H1 (cell line): ENCODE measurements around the gene TM2D1. TPM values are rescaled to one million over a fixed set of nuclear protein-coding genes. Genes with fewer than 3 reads are reported as not detected.

Source experiments
- CTCF ChIA-PET: fragments of 300-600 bp; sonication (Branson Sonifier 250); formaldehyde crosslinking; loops from one replicate; lab custom pipeline; 2021; ENCODE audit not compliant: partially characterized antibody; lab: Charles Lee
- POLR2A ChIA-PET: fragments of 300-600 bp; sonication (Branson Sonifier 250); formaldehyde crosslinking; loops from one replicate; lab custom pipeline; 2021; ENCODE audit warnings: inconsistent platforms; ENCODE audit not compliant: partially characterized antibody; lab: Charles Lee
- DNase-seq, 2 experiments: peaks; one replicate each; pipeline versions ENCODE4 v3.0.0 to v3.0.0-alpha.2; 2010 to 2022; ENCODE audit warnings: low spot score in 2 of 2, low read depth in 1 of 2, mixed read lengths in 1 of 2
- FAIRE-seq: peaks from 2 replicates; lab custom pipeline; 2011; peaks lifted over from hg19 to GRCh38; lab: Jason Lieb, UNC
- H2AFZ ChIP-seq: 2 replicates; pipeline ENCODE4 v1.8.1; 2012; ENCODE audit warnings: low read length, inconsistent platforms
- H2AK5ac ChIP-seq: 2 replicates; pipeline ENCODE4 v1.6.1; 2013; ENCODE audit warnings: low read depth, low read length
- H2BK120ac ChIP-seq: replicated peaks from 2 replicates; pipeline ENCODE3; 2013; ENCODE audit warnings: low read depth, low read length, inconsistent platforms
- H2BK12ac ChIP-seq: 2 replicates; pipeline ENCODE4 v1.6.1; 2013; ENCODE audit warnings: low read depth, low read length
- H2BK15ac ChIP-seq: 2 replicates; pipeline ENCODE4 v1.6.1; 2013; ENCODE audit warnings: low read length
- H2BK20ac ChIP-seq: 2 replicates; pipeline ENCODE4 v1.6.1; 2013; ENCODE audit warnings: low read length
- H2BK5ac ChIP-seq: 2 replicates; pipeline ENCODE4 v1.6.1; 2013; ENCODE audit warnings: low read depth, low read length
- H3K14ac ChIP-seq: 2 replicates; pipeline ENCODE4 v1.6.1; 2013; ENCODE audit warnings: inconsistent platforms; ENCODE audit not compliant: insufficient read length
- H3K18ac ChIP-seq: 2 replicates; pipeline ENCODE4 v1.6.1; 2013; ENCODE audit warnings: low read length; ENCODE audit errors: extremely low read depth
- H3K23ac ChIP-seq: 2 replicates; pipeline ENCODE4 v1.6.1; 2013; ENCODE audit warnings: inconsistent platforms; ENCODE audit not compliant: insufficient read length
- H3K23me2 ChIP-seq: 2 replicates; pipeline ENCODE4 v1.6.1; 2013; ENCODE audit warnings: low read depth, low read length
- H3K27ac ChIP-seq: 2 replicates; pipeline ENCODE4 v1.6.1; 2011; ENCODE audit warnings: low read depth, low read length, inconsistent platforms
- H3K27me3 ChIP-seq, 4 experiments: replicated peaks in 1 of 4; 1 replicate in 1 of 4; 2 replicates in 3 of 4; pipeline versions ENCODE4 v1.6.1 to v1.8.1; 2011 to 2013; ENCODE audit warnings: low read length in 3 of 4, mild to moderate bottlenecking in 3 of 4, inconsistent platforms in 2 of 4, mixed read lengths in 2 of 4, moderate library complexity in 1 of 4; ENCODE audit not compliant: control insufficient read depth in 3 of 4, insufficient read depth in 3 of 4; ENCODE audit errors: extremely low read depth in 1 of 4
- H3K36me3 ChIP-seq, 4 experiments: 2 replicates each; pipeline versions ENCODE4 v1.6.1 to v1.8.1; 2011 to 2013; ENCODE audit warnings: mild to moderate bottlenecking in 4 of 4, low read length in 3 of 4, moderate library complexity in 2 of 4, control low read depth in 1 of 4, inconsistent platforms in 1 of 4; ENCODE audit not compliant: insufficient read depth in 4 of 4, control insufficient read depth in 2 of 4
- H3K4ac ChIP-seq: replicated peaks from 2 replicates; pipeline ENCODE3; 2013; ENCODE audit warnings: low read length, low read depth, mixed read lengths, inconsistent platforms; ENCODE audit not compliant: insufficient read length
- H3K4me1 ChIP-seq, 4 experiments: replicated peaks in 1 of 4; 1 replicate in 1 of 4; 2 replicates in 3 of 4; pipeline versions ENCODE4 v1.6.1 to v1.8.1; 2011 to 2013; ENCODE audit warnings: low read length in 3 of 4, inconsistent platforms in 2 of 4, mixed read lengths in 1 of 4; ENCODE audit not compliant: insufficient read depth in 4 of 4, control insufficient read depth in 3 of 4
- H3K4me2 ChIP-seq, 2 experiments: 2 replicates each; pipeline versions ENCODE4 v1.6.1 to v1.8.1; 2011 to 2013; ENCODE audit warnings: low read depth in 2 of 2, low read length in 2 of 2, control low read depth in 1 of 2, inconsistent platforms in 1 of 2, mild to moderate bottlenecking in 1 of 2; ENCODE audit not compliant: insufficient read depth in 1 of 2
- H3K4me3 ChIP-seq, 4 experiments: fragments of 200-600, 300-600 bp in 1 of 4; sonication (generic), shearing (Covaris generic), sonication (Bioruptor Twin) in 1 of 4; 2 replicates each; pipeline versions ENCODE4 v1.5.1 to v1.8.1; 2011 to 2016; ENCODE audit warnings: low read length in 4 of 4, low read depth in 3 of 4, control low read depth in 2 of 4, inconsistent platforms in 2 of 4, mild to moderate bottlenecking in 2 of 4, mixed read lengths in 1 of 4, moderate library complexity in 1 of 4; ENCODE audit not compliant: insufficient read depth in 2 of 4; ENCODE audit errors: extremely low read depth in 1 of 4
- H3K56ac ChIP-seq: replicated peaks from 2 replicates; pipeline ENCODE3; 2013; ENCODE audit warnings: low read depth, mild to moderate bottlenecking, mixed read lengths, low read length, inconsistent platforms; ENCODE audit not compliant: insufficient read length
- H3K79me1 ChIP-seq: 2 replicates; pipeline ENCODE4 v1.6.1; 2013; ENCODE audit warnings: low read depth, low read length, control low read depth
- H3K79me2 ChIP-seq, 2 experiments: 2 replicates each; pipeline versions ENCODE4 v1.6.1 to v1.8.1; 2012 to 2013; ENCODE audit warnings: low read length in 2 of 2, mild to moderate bottlenecking in 2 of 2, inconsistent platforms in 1 of 2; ENCODE audit not compliant: insufficient read depth in 2 of 2, control insufficient read depth in 1 of 2
- H3K9ac ChIP-seq, 4 experiments: replicated peaks in 1 of 4; 1 replicate in 1 of 4; 2 replicates in 3 of 4; pipeline versions ENCODE4 v1.6.1 to v1.8.1; 2011 to 2013; ENCODE audit warnings: low read depth in 3 of 4, low read length in 3 of 4, control low read depth in 2 of 4, mild to moderate bottlenecking in 2 of 4, moderate library complexity in 2 of 4, inconsistent platforms in 1 of 4; ENCODE audit errors: extremely low read depth in 1 of 4
- H3K9me3 ChIP-seq, 2 experiments: 2 replicates each; pipeline versions ENCODE4 v1.6.1 to v1.8.1; 2012 to 2013; ENCODE audit warnings: mild to moderate bottlenecking in 2 of 2, moderate library complexity in 2 of 2, control low read depth in 1 of 2, inconsistent platforms in 1 of 2, low read depth in 1 of 2, low read length in 1 of 2, mixed read lengths in 1 of 2; ENCODE audit not compliant: insufficient read depth in 2 of 2
- H4K20me1 ChIP-seq, 2 experiments: replicated peaks in 1 of 2; 2 replicates each; pipeline versions ENCODE3 to v1.8.1; 2011 to 2013; ENCODE audit warnings: inconsistent platforms in 2 of 2, low read length in 2 of 2, mild to moderate bottlenecking in 1 of 2; ENCODE audit not compliant: insufficient read depth in 2 of 2, control insufficient read depth in 1 of 2
- H4K5ac ChIP-seq: 2 replicates; pipeline ENCODE4 v1.6.1; 2013; ENCODE audit warnings: low read length, low read depth, mixed read lengths, inconsistent platforms; ENCODE audit not compliant: insufficient read length
- H4K8ac ChIP-seq: 2 replicates; pipeline ENCODE4 v1.8.0; 2013; ENCODE audit warnings: mild to moderate bottlenecking, moderate library complexity, low read length, inconsistent platforms; ENCODE audit not compliant: insufficient read depth; ENCODE audit errors: extremely low read depth
- H4K91ac ChIP-seq: replicated peaks from 2 replicates; pipeline ENCODE3; 2013; ENCODE audit warnings: low read length, mixed read lengths, inconsistent platforms; ENCODE audit not compliant: insufficient read length
- ASH2L ChIP-seq: fragments of 200-600, 300-600 bp; sonication (generic); IDR thresholded peaks from one replicate; pipeline ENCODE4 v1.7.1; 2017; ENCODE audit warnings: low read length
- CHD2 ChIP-seq: IDR thresholded peaks from 2 replicates; pipeline ENCODE4 v1.6.1; 2012; ENCODE audit warnings: low read length, improper control_type of control experiment
- CTBP2 ChIP-seq: IDR thresholded peaks from 2 replicates; pipeline ENCODE4 v1.7.0; 2011; ENCODE audit warnings: borderline replicate concordance, mild to moderate bottlenecking, moderate library complexity, mixed read lengths, low read length; ENCODE audit not compliant: insufficient read depth, insufficient read length
- FOSL1 ChIP-seq: IDR thresholded peaks from 2 replicates; pipeline ENCODE4 v1.6.1; 2011; ENCODE audit warnings: mild to moderate bottlenecking, low read depth, low read length, moderate library complexity; ENCODE audit not compliant: insufficient read depth
- HDAC2 ChIP-seq, 2 experiments: fragments of 300-600 bp in 1 of 2; sonication (generic) in 1 of 2; IDR thresholded peaks; 2 replicates each; pipeline ENCODE4 v1.6.1; 2011 to 2012; ENCODE audit warnings: low read depth in 2 of 2, low read length in 2 of 2, mild to moderate bottlenecking in 2 of 2, moderate library complexity in 2 of 2, borderline replicate concordance in 1 of 2, inconsistent platforms in 1 of 2
- HDAC6 ChIP-seq: IDR thresholded peaks from one replicate; pipeline ENCODE4 v1.7.1; 2012; ENCODE audit warnings: low read depth, mild to moderate bottlenecking, inconsistent platforms, low read length, moderate library complexity
- MAX ChIP-seq: IDR thresholded peaks from 2 replicates; pipeline ENCODE4 v1.6.1; 2012; ENCODE audit warnings: inconsistent platforms
- POU5F1 ChIP-seq: IDR thresholded peaks from 2 replicates; pipeline ENCODE4 v1.6.1; 2011; ENCODE audit warnings: low read depth, mild to moderate bottlenecking, low read length, moderate library complexity
- SIRT6 ChIP-seq: IDR thresholded peaks from one replicate; pipeline ENCODE4 v1.7.1; 2012; ENCODE audit warnings: low read length, inconsistent platforms
- SIX5 ChIP-seq: IDR thresholded peaks from 2 replicates; pipeline ENCODE4 v1.6.1; 2011; ENCODE audit warnings: mild to moderate bottlenecking, low read depth, low read length
- SRF ChIP-seq: IDR thresholded peaks from 2 replicates; pipeline ENCODE4 v1.6.1; 2011; ENCODE audit warnings: mild to moderate bottlenecking, low read depth, low read length, moderate library complexity
- WGBS, 2 experiments: shearing (Covaris generic) in 1 of 2; methylation state at CpG; one replicate each; pipeline versions ENCODE4 v1.1.6 to v1.1.7; 2013 to 2015; ENCODE audit warnings: low lambda C conversion rate in 2 of 2, mixed read lengths in 2 of 2, inconsistent platforms in 1 of 2, low coverage in 1 of 2, missing lambda C conversion rate in 1 of 2; ENCODE audit not compliant: insufficient replicate concordance in 2 of 2, insufficient coverage in 1 of 2, insufficient read length in 1 of 2; ENCODE audit errors: extremely low coverage in 1 of 2, missing lambda C conversion rate in 1 of 2; 5-methylcytosine and 5-hydroxymethylcytosine counted together
- polyA plus RNA-seq, 7 experiments: library from polyadenylated mRNA; depleted of rRNA in 3 of 7; stranded (reverse) in 5 of 7; unstranded in 2 of 7; fragments of >200 nt in 5 of 7; fragments of 200-250 nt in 2 of 7; gene quantifications; 1 replicate in 5 of 7; 2 replicates in 1 of 7; 4 replicates in 1 of 7; pipeline versions ENCODE4 v1.2.1 to v1.2.3, GENCODE V29; 2011 to 2013; ENCODE audit warnings: missing spikeins in 2 of 7, mixed read lengths in 2 of 7
- total RNA-seq: library from RNA; stranded (reverse); fragmentation: NEBNext Ultra II Directional; extraction: Animal tissue kit (Norgen Biotek cat#: 25700); gene quantifications from 2 replicates; pipeline ENCODE4 v1.2.1, GENCODE V29; 2021
- TF ChIP-seq, protein P1 (sequence below): IDR thresholded peaks from 2 replicates; pipeline ENCODE4 v1.6.1; 2011; ENCODE audit warnings: low read length, improper control_type of control experiment

The TM2D1 gene
- total and polyA plus RNA-seq, 2 of the 8 experiments (the other 6 are each of a cell fraction or from before 2014, with no cell fraction given): 17.7 to 20.5 TPM

GRCh38 chr1:61638911-61639605 is 85.9 kb downstream of the TM2D1 start:
- H3K14ac ChIP-seq: no peak overlapping the region
- 90% methylated on average over 3 of the region's 3 CpGs; no CpG with 5 or more reads in 1 of the 2 experiments for WGBS, 2 experiments
- TF ChIP-seq MAX (no peak), HDAC2 (IDR thresholded peaks at IDR 0.05; ENCODE audit: borderline replicate concordance in 1 of 2, low read depth in 2 of 2, low read length in 2 of 2) (no peak), FOSL1 (no peak), HDAC6 (no peak), SRF (no peak), ASH2L (no peak), CTBP2 (no peak), SIX5 (no peak), POU5F1 (no peak), SIRT6 (no peak), CHD2 (no peak)
- TF ChIP-seq, protein P1, sequence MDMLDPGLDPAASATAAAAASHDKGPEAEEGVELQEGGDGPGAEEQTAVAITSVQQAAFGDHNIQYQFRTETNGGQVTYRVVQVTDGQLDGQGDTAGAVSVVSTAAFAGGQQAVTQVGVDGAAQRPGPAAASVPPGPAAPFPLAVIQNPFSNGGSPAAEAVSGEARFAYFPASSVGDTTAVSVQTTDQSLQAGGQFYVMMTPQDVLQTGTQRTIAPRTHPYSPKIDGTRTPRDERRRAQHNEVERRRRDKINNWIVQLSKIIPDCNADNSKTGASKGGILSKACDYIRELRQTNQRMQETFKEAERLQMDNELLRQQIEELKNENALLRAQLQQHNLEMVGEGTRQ: no peak

More at GRCh38 chr1:61638911-61639605, 85.9 kb downstream of the TM2D1 start:
- ChIA-PET POLR2A (no interaction called here), CTCF (interaction anchor here (0.6 to 2.0 kb wide), 6 partner anchors 8 to 1668 kb away, joined by 3 to 8 read pairs (median 3); no protein-coding TSS in a partner anchor)
- no peaks in the 10 kb centered on the region for H4K20me1 ChIP-seq
- H2AK5ac ChIP-seq: no peak overlapping the region
- H3K27ac ChIP-seq: no peak overlapping the region
- no peak overlapping the region for H4K5ac ChIP-seq
- no peak for DNase-seq
- H3K9me3 ChIP-seq: no peaks in the 10 kb centered on the region
- H2BK120ac ChIP-seq: no peak overlapping the region
- no peaks in the 10 kb centered on the region for H3K23me2 ChIP-seq
- H3K4me2 ChIP-seq: no peak overlapping the region
- no peak overlapping the region for H2BK5ac ChIP-seq
- 0 out of 2 replicates have a peak overlapping the region, but pooled peaks have one; percentile 31 for H2BK15ac ChIP-seq
- no peaks in the 10 kb centered on the region for H3K79me2 ChIP-seq
- no peak for FAIRE-seq
- no peak overlapping the region for H4K8ac ChIP-seq
- no peak overlapping the region for H2AFZ ChIP-seq
- H3K27me3 ChIP-seq: peaks cover 0 to 6% (median 0%) of the 10 kb centered on the region in 4 experiments; a peak in 1 of 7 replicates
- H3K23ac ChIP-seq: no peak overlapping the region
- H3K4ac ChIP-seq: no peak overlapping the region
- no peak overlapping the region for H3K18ac ChIP-seq
- no peak overlapping the region for H2BK20ac ChIP-seq
- no peak overlapping the region for H2BK12ac ChIP-seq
- peaks cover 2 to 8% (median 6%) of the 10 kb centered on the region in 4 experiments; a peak in 3 of 7 replicates for H3K4me1 ChIP-seq
- no peak overlapping the region for H3K4me3 ChIP-seq
- no peak overlapping the region for H3K9ac ChIP-seq
- no peaks in the 10 kb centered on the region for H3K79me1 ChIP-seq
- H4K91ac ChIP-seq: no peak overlapping the region
- H3K56ac ChIP-seq: no peak overlapping the region
- no peaks in the 10 kb centered on the region for H3K36me3 ChIP-seq
